Fibroblast of peridontal ligament (primary cell): ENCODE data around the gene CD37.
"Not testable (repeated sequence)": the region's sequence is repeated elsewhere in the genome, so short reads cannot be mapped to it uniquely, and the experiment has no call there.

Experiments
- DNase-seq: peaks from one replicate; pipeline ENCODE4 v3.0.0-alpha.2; 2010; ENCODE audit errors: extremely low read depth

The CD37 gene

DNA sequence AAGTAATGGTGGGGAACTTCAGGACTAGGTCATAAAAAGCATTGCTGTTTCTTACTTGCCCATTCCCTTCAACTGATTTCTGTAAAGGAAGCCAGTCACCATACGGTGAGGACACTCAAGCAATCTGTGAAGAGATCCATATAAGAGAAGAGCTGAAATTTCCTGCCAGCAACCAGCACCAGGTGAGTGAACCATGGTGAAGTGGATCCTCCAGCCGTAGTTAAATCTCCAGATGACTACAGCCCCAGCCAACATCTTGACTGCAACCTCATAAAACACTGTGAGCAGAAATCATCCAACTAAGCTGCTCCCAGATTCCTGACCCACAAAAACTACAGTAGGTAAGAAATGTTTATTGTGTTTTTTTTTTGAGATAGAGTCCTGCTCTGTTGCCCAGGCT is 6.5 kb upstream of the CD37 start:
- no peak for DNase-seq

DNA sequence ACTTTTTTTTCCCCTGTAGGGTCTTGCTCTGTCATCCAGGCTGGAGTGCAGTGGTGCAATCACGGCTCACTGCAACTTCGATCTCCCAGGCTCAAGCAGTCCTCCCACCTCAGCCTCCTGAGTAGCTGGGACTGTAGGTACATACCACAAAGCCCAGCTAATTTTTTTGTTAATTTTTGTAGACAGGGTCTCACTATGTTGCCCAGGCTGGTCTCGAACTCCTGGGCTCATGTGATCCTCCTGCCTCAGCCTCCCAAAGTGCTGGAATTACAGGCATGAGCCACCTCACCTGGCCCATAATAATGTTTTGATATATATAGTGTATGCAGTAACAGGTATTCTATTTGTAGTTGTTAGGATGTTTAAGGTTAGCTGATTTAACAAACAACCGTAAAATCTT is 4.0 kb upstream of the CD37 start:
- not testable (repeated sequence) for DNase-seq

DNA sequence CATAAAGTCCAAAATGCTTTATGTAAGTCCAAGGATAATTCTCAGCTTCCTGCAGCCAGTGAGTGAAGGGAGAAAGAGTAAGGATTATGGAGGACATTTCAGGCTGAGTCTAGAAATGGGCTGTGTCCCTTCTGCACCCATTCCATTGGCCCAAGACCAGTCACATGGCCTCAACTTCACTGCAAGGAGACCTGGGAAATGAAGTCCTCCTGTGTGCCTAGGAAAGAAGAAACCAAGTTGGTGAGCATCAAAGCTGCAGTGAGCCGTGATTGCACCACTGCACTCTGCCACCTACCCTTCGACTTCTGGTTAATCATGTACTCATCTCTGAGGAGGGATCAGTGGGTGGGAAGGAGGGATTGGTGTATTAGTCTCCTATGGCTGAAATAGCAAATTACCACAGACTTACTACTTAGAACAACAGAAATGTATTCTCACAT is 3.6 kb upstream of the CD37 start:
- DNase-seq: peak; percentile 33

DNA sequence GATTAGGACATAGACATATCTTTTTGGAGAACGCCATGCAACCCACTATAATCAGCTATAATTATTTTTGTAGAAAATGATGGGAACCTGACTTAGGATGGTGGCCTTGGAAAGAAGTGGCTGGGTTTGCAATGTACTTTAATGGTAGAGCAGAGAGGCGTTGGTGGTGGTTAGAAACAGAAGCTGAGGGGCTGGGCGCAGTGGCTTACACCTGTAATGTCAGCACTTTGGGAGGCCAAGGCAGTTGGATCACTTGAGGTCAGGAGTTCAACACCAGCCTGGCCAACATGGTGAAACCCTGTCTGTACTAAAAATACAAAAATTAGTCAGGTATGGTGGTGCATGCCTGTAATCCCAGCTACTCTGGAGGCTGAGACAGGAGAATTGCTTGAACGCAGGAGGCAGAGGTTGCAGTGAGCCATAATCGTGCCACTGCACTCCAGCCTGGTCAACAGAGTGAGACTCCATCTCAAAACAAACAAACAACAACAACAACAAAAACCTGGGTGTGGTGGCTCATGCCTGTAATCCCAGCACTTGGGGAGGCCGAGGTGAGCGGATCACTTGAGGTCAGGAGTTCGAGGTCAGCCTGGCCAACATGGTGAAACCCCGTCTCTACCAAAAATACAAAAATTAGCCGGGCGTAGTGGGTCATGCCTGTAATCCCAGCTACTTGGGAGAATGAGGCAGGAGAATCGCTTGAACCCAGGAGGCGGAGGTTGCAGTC is 2.4 kb upstream of the CD37 start:
- not testable (repeated sequence) for DNase-seq

DNA sequence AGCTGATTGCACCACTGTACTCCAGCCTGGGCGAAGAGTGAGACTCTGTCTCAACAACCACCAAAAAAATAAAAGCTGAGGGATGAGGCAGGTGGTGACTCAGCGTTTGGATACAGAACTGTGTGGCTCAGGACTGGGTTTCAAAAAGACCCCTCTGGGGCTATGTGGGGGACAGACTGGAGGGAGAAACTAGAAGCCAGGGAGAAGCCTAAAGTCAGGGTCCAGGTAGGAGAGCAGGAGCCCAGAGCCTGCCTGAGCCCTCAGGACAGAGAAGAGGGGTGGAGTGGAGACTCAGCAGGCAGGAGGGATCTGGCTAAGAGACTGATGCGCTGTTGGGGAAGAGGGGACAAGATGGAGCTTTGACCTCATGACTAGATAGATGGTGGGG is 1.8 kb upstream of the CD37 start:
- DNase-seq: no peak

DNA sequence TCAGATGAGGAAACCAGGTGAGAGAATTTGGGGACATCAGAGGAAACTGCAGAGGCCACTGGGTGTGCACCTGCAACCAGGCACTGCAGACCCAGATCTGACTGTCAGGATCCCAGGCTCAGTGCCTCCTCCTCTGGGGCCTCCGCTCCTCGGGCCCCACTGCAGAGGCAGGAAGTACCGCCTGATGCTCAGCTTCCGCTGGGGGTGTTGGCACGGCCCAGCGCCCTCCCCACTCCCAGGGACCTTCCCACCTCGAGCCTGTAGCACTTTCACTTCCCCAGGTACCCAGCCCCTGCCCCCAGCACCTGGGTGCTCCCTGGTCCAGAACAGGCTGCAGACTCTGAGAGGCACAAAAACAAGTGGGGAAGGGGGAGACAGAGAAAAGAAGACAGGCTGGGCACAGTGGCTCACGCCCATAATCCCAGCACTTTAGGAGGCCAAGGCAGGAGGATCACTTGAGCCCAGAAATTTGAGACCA is 1.4 kb upstream of the CD37 start:
- no peak for DNase-seq

DNA sequence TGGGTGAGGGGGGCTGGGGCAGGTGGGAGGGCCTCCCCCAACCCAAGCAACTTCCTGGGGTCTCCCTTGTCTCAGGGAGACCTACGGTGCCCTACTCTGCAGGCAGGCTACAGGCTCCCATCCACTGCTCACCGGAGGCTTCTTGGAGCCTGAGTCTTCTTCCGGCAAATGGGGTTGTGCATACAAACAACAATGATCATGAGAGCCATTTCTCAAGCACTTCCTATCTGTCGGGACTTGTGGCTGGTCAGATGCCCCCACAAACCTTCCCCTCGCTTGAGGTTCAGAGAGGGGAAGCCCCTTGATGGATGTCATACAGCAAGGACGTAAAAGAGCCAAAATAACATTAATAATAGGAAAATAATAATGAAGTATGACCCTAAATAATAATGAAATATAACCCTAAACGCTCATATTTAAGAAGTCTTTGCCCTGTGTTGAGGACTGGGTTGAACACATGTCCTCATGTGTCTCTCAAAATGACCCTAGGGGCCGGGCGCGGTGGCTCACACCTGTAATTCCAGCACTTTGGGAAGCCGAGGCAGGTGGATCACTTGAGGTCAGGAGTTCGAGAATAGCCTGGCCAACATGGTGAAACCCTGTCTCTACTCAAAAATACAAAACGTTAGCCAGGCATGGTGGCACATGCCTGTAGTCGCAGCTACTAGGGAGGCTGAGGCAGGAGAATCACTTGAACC is 727 bp downstream of the CD37 start:
- DNase-seq: no peak

DNA sequence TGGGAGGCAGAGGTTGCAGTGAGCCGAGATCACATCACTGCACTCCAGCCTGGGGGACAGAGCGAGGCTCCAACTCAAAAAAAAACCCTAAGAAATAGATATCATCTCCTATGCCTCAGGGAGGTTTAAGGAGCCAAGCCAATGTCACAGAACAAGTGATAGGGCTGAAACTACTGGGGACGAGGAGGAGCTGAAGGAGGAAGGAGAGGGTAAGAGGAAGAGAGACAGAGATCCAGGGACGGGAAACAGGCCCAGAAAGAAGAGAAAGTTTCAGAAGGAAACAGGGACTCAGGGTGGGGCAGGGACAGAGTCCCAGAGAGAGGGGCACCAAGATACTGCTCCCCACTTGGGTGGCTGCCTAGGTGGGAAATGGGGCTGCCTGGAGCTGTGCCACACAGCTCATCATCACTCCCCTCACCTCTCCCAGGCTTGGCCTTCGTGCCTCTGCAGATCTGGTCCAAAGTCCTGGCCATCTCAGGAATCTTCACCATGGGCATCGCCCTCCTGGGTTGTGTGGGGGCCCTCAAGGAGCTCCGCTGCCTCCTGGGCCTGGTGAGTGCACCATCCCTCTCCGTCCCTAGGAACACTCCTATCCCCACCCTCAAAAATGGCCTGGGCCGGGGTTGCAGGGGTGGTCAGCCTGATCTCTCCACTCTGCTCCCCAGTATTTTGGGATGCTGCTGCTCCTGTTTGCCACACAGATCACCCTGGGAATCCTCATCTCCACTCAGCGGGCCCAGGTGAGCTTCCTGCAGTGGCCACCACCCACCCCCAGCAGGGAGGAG is 1.5 kb downstream of the CD37 start:
- no peak for DNase-seq

DNA sequence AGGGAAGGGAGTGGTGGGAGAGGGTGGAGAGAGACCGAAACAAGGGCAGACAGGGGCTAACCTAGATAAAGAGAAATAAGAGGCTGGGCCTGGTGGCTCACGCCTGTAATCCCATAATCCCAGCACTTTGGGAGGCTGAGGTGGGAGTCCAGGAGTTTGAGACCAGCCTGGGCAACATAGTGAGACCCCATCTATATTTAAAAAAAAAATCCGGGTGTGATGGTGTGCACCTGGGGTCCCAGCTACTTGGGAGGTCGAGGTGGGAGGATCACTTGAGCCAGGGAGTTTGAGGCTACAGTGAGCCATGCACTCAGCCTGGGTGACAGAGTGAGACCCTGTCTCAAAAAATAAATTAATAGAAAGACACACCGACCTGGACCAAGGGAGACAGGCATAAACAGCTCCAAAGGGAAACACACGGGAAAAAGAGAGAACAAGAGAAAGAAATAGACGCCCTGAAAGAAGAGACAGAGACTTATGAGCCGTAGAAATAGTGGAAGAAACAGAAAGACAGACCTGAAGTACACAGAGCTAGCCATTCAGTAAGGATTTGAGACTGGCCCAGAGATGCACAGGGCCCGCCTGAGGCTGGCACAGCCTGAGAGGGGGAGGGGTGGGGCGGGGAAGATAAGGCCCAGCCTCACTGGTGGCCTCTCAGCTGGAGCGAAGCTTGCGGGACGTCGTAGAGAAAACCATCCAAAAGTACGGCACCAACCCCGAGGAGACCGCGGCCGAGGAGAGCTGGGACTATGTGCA is 2.2 kb downstream of the CD37 start:
- no peak for DNase-seq

DNA sequence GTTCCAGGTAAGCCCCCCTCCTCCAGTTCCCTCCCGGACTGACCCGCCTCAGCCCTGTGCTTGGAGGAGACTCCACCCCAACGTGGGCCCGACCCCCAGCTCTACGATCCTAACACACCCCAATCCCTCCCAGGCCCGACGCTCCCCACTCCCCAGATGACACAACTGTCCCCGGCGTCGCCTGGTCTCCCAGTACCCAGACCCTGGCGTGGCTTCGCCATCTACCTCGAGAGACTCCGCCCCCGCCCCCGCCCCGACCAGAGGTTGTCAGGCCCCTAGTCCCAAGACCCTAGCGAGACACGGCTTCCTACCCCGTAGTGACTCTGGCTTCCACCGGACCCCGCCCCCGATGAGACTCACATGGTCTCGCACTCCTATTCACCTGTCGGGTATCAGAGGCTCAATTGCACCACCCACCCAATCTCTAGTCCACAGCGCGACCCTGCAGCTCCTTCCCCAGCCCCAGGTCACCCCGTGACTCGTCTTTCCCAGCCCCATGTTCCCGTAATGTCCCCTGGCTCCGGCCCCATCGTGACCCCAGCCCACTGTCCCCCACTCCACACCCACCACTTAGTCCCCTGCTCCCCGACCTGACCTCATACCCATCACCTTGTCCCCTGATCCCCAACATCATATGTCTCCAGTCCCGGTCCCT is 2.9 kb downstream of the CD37 start:
- no peak for DNase-seq

DNA sequence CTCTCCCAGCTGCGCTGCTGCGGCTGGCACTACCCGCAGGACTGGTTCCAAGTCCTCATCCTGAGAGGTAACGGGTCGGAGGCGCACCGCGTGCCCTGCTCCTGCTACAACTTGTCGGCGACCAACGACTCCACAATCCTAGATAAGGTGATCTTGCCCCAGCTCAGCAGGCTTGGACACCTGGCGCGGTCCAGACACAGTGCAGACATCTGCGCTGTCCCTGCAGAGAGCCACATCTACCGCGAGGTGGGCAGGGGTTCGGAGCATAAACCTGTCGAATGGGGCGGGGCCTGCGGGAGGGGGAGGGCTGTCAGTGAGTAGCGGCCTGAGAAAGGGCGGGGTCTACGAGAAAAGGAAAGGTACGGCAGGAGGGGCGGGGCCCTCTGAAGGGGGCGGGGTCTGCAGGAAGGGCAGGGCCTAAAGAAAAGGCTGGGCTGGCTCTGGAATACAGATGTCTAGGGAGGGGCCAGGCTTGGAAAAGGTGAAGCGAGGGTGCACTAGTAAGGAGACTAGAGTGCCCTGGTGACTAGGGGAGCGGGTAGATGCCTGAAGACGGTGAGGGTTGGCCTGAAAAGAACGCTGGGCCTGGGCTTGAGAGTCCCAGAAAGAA is 3.6 kb downstream of the CD37 start:
- no peak for DNase-seq

DNA sequence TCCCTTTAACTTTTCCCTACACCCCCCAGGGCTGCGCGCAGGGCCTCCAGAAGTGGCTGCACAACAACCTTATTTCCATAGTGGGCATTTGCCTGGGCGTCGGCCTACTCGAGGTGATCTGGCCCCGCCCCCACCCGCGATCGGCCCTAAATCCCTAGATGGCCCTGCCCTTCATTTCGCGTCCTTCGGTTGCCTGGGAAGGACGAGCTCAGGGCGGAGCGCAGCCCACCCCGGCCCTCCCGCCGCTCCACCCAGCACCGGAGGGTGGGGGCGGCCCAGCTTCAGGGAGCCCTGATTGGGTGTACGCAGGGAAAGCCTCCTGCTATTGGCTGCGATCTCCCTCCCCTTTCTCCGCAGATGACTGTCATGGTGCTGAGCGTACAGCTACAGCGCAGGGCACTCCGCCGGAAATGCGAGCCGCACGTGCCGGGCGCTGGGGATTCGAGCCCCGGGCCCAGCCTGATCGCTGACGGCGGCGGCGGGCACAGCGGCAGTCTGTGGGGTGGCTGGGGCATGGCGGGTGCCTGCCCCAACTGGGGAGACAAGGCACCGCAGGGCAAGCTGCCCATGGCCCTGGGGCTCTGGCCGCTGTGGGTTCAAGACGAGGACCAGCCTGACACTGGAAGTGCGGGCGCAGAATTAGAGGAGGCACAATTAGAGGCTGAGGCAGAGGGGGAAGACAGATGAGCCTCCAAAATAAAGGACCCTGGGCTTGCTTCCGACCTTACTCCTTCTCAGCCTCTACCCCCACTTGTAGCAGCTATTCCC is 4.3 kb downstream of the CD37 start:
- DNase-seq: peak; percentile 71

DNA sequence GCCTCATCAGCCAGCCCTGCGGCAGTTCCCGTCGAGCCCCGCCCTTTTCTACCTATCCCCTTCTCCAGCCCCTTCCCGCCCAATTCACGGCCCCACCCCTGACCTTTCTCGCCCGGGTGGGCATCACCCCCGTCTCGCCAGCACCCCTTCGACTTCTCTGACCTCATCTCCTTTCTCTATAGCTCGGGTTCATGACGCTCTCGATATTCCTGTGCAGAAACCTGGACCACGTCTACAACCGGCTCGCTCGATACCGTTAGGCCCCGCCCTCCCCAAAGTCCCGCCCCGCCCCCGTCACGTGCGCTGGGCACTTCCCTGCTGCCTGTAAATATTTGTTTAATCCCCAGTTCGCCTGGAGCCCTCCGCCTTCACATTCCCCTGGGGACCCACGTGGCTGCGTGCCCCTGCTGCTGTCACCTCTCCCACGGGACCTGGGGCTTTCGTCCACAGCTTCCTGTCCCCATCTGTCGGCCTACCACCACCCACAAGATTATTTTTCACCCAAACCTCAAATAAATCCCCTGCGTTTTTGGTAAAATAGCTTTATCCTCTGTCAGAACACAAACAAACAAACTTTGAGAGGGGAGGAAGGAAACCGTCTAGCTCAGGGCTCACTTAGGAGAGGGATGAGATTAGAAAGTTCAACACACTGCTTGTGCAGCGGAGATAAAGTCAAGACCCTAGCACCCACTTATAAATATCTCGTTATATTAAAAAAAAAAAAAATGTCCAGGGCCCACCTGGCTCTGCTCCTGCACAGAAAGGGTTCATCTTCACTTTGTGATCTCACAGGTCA is 5.1 kb downstream of the CD37 start:
- no peak for DNase-seq

DNA sequence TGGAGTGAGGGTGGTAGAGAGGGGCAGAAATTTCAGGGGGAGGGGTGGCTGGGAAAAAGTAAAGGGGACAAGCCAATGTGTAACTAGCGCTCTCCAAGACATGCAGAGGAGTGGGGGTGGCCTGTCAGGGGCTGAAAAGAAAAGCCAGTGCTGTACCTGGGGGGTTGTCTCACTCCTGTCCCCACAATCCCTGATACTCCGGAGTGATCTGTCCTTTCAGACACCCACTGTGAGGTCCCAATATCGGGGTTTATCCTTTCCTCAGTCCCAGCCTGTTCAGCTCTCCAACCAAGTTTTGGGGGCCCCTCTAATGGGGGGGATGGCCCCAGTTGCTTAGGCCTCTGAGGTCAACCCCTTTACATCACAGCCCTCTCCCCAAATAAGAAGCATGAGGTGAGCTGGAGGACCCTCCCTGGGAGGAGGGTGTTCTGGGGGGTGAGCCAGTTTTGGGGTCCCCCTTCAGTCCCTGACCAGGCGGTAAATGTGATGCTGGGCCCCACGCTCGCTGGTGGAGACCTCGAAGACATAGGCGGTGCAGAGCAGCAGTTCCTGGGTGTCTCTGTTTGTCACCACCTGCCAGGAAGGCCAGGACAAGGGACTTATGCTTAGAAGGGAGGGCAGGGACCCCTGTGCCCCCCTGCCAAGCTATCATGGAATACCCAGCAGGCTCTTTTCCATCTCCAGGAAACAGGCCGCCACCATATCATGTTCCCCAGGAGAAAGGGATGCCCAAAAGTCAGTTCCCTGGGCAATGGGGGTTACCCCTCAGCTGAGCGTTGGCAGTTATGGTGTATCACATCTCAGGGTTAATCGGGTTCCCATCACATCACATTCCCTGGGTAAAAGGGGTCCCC is 5.9 kb downstream of the CD37 start:
- no peak for DNase-seq

DNA sequence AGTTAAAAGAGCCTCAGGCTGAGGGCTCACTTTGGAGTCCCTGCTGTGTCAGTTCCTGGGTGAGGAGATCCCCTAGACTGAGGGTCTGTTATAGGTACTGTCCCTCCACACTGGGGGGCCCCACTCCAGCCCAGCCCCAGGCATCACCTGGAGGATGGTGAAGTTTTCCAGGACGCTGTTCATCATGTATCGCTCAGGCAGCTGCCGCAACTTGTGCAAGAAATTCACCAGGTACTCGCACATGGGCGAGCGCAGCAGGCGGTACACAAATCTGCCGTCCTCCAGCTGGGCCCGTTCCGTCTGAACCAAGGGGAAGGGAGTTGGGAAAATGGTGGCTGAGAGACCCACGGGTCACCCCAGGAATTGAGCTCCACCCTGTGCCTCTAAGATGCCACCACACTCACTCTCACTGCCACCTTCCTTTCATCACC is 7.1 kb downstream of the CD37 start:
- DNase-seq: no peak

DNA sequence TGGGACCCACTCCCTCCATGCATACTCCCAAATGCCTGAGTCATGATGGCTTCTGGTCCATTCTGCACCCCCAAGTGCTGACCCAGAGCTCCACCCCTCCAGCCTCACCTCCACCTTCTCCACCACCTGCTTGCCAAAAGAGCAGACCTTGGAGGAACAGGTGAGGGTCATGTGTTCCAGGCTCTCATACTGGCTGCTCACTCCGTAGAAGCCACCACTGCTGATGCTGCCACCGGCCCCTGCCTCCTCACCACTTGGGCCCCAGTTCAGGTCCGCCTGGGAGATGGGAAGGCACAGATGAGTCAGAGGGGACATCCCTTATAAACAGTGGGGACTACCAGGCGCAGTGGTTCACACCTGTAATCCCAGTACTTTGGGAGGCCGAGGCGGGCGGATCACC is 7.9 kb downstream of the CD37 start:
- no peak for DNase-seq

DNA sequence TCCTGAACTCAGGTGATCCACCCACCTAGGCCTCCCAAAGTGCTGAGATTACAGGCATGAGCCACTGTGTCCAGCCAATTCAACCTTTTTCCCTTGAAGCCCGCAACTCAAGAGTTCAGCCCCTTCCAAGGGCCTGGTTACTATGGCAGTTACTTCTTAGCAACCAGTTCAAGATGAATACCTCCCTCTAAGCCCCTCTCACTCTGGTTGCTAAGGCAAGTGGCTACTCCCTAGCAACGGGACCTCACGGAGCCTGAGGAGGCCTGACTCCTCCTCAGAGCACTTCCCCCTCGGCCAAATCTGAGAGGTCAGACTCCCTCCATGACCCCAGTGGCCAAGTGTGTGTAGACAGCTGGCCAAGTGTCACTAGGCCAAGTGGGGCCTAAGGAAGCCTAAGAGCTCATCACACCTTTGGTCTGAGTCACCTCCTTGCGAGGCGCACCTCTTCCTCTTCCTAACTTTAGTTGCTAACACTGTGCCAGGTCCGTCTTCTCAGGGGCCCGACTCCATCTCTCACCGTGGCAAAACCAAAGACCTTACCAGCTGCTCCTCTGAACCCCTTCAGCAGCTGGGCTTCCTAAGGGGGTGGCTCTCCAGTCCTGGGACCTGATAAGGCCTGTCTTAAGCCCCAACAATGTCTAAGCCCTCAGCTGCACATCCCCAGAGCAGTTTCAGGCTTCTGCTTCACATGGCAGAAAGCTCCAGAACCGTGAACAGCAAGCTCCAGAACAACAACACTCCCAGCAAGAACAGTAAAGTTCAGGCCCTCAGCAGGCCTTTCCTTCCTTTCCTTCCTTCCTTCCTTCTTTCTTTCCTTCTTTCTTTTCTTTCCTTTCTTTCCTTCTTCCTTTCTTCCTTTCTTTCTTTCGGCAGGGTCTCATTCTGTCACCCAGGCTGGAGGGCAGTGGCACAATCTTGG is 9.6 kb downstream of the CD37 start:
- DNase-seq: no peak
